Measurements from ENCODE around the gene ACTA2.

ACTA2 gene

DNA sequence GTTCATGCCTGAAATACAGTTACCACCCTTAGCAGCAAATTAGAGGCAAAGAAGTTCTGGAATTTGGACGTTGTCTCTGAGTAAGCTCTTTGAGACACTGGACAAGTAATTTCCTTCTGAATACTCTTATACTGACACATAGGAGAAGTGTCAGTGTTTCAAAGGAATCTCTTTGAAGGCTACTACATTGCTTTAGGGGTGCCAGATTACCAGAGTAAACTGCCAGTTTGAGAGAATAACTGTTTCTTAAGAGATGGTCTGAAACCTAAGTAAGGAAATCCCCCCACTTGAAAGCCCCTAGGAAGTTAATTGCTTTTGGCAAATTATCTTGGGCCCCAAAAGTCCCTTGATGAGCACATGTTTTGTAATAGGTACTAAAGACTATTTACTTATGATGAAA lies 41.4 kb upstream of the ACTA2 start:
- Histone ChIP-seq H3K9ac (ENCODE audit: low read length) (no peak overlapping the region), H2AFZ (ENCODE audit: low read depth, low read length, severe bottlenecking) (no peak overlapping the region), H3K9me2 (replicated peaks; ENCODE audit: insufficient read depth, low read length) (no peaks in the 10 kb centered on the region), H3K9me3 (ENCODE audit: insufficient read depth, low read length) (no peaks in the 10 kb centered on the region), H3K79me2 (ENCODE audit: insufficient read depth, low read length) (no peaks in the 10 kb centered on the region), H3K27ac (ENCODE audit: low read depth, low read length) (no peak overlapping the region), H3K36me3 (ENCODE audit: low read length) (no peaks in the 10 kb centered on the region), H3K4me2 (ENCODE audit: low read depth, low read length, poor library complexity, severe bottlenecking) (no peak overlapping the region), H3K4me3 (ENCODE audit: insufficient read depth, low read length, poor library complexity, severe bottlenecking) (no peak overlapping the region), H4K20me1 (ENCODE audit: low read depth, low read length) (no peaks in the 10 kb centered on the region), H3F3A (ENCODE audit: insufficient read depth) (peaks cover 6% of the 10 kb centered on the region; the same call in 1 of the 2 replicates), H3K27me3 (ENCODE audit: low read length) (no peaks in the 10 kb centered on the region)
- TF ChIP-seq, protein P1, sequence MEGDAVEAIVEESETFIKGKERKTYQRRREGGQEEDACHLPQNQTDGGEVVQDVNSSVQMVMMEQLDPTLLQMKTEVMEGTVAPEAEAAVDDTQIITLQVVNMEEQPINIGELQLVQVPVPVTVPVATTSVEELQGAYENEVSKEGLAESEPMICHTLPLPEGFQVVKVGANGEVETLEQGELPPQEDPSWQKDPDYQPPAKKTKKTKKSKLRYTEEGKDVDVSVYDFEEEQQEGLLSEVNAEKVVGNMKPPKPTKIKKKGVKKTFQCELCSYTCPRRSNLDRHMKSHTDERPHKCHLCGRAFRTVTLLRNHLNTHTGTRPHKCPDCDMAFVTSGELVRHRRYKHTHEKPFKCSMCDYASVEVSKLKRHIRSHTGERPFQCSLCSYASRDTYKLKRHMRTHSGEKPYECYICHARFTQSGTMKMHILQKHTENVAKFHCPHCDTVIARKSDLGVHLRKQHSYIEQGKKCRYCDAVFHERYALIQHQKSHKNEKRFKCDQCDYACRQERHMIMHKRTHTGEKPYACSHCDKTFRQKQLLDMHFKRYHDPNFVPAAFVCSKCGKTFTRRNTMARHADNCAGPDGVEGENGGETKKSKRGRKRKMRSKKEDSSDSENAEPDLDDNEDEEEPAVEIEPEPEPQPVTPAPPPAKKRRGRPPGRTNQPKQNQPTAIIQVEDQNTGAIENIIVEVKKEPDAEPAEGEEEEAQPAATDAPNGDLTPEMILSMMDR (IDR thresholded peaks at IDR 0.05; ENCODE audit: insufficient read depth, low read length, poor library complexity, severe bottlenecking): no peak
- no peak for TF ChIP-seq EZH2phosphoT487 (conservative IDR thresholded peaks at IDR 0.05; ENCODE audit: low read length)

- Histone ChIP-seq H2AFZ (ENCODE audit: low read depth, low read length, severe bottlenecking) (no peak overlapping the region), H3K9me2 (replicated peaks; ENCODE audit: insufficient read depth, low read length) (no peaks in the 10 kb centered on the region), H3K9ac (ENCODE audit: low read length) (no peak overlapping the region), H3K27me3 (ENCODE audit: low read length) (no peaks in the 10 kb centered on the region), H3F3A (ENCODE audit: insufficient read depth) (peaks cover 6% of the 10 kb centered on the region; the same call in 1 of the 2 replicates), H3K27ac (ENCODE audit: low read depth, low read length) (no peak overlapping the region), H3K4me2 (ENCODE audit: low read depth, low read length, poor library complexity, severe bottlenecking) (no peak overlapping the region), H3K9me3 (ENCODE audit: insufficient read depth, low read length) (no peaks in the 10 kb centered on the region), H3K79me2 (ENCODE audit: insufficient read depth, low read length) (no peaks in the 10 kb centered on the region), H3K36me3 (ENCODE audit: low read length) (no peaks in the 10 kb centered on the region), H3K4me3 (ENCODE audit: insufficient read depth, low read length, poor library complexity, severe bottlenecking) (no peak overlapping the region), H4K20me1 (ENCODE audit: low read depth, low read length) (no peaks in the 10 kb centered on the region)
- TF ChIP-seq EZH2phosphoT487 (conservative IDR thresholded peaks at IDR 0.05; ENCODE audit: low read length): no peak
- TF ChIP-seq, protein P1 (IDR thresholded peaks at IDR 0.05; ENCODE audit: insufficient read depth, low read length, poor library complexity, severe bottlenecking): no peak
These were observed 40.5 kb upstream of the ACTA2 start for GRCh38 chr10:88992921-88993524.

DNA sequence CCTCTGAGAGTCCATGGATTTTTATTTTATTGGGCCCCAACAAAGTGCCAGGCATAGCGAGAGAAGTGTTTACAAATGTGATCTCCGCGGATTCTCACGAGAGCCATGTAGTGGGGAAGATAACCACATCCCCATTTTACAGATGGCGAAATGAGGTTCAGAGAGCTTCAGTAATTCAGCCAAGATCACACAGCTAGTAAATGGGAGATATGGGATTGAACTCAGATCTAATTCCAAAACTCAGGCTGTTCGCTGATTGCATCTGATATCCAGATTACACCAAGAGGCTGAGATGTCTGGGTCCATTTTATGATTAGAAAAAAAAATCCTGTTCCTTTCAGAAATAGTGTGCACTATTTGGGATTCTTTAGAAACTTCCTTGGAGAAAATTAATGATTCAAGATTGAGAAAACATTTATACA lies 39.3 kb upstream of the ACTA2 start:
- Histone ChIP-seq H3K4me3 (ENCODE audit: insufficient read depth, low read length, poor library complexity, severe bottlenecking) (peak overlapping the region; percentile 84), H3K27ac (ENCODE audit: low read depth, low read length) (no peak overlapping the region), H3K36me3 (ENCODE audit: low read length) (no peaks in the 10 kb centered on the region), H4K20me1 (ENCODE audit: low read depth, low read length) (no peaks in the 10 kb centered on the region), H3K27me3 (ENCODE audit: low read length) (no peaks in the 10 kb centered on the region), H2AFZ (ENCODE audit: low read depth, low read length, severe bottlenecking) (peak overlapping the region; percentile 97), H3K9ac (ENCODE audit: low read length) (peak overlapping the region; percentile 71), H3K4me2 (ENCODE audit: low read depth, low read length, poor library complexity, severe bottlenecking) (peak overlapping the region; percentile 86), H3K9me2 (replicated peaks; ENCODE audit: insufficient read depth, low read length) (no peaks in the 10 kb centered on the region), H3K9me3 (ENCODE audit: insufficient read depth, low read length) (no peaks in the 10 kb centered on the region), H3F3A (ENCODE audit: insufficient read depth) (peaks cover 6% of the 10 kb centered on the region; the same call in 1 of the 2 replicates), H3K79me2 (ENCODE audit: insufficient read depth, low read length) (no peaks in the 10 kb centered on the region)
- TF ChIP-seq EZH2phosphoT487 (conservative IDR thresholded peaks at IDR 0.05; ENCODE audit: low read length): no peak
- TF ChIP-seq, protein P1 (IDR thresholded peaks at IDR 0.05; ENCODE audit: insufficient read depth, low read length, poor library complexity, severe bottlenecking): no peak
